Stimulated activated CD8-positive, alpha-beta memory T cell treated with anti-CD3 and anti-CD28 coated beads, Interleukin-4, amount 100 ng/mL, for 1 hour (primary cell): Measurements from ENCODE around the gene RAB3B.
"Not testable (repeated sequence)": the region's sequence is repeated elsewhere in the genome, so short reads cannot be mapped to it uniquely, and the experiment has no call there.

Experiments
- DNase-seq, 2 donors: peaks; one replicate each; pipeline ENCODE4 v3.0.0-alpha.2; 2020; ENCODE audit warnings: low read depth in 2 of 2, low spot score in 1 of 2

RAB3B gene

DNA sequence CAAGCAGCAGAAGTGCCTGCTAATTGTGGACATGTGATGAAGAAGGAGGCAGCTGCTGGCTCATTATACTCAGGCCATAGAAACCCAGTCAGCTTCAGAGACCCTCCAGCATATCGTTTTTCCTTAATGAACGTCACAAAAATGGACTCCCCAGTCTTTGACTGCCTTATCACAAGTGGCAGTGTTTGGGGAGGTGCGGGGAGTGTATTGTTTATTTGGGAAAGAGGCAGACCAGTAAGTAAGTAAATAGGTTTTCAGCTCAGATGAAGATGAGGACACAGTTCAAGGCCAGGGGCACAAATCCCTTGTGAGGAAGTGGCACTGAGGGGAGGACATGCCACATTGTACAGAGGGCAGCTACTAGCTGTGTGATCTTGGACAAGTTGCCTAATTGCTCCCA is 68.5 kb downstream of the RAB3B start:
- no peak for DNase-seq

DNA sequence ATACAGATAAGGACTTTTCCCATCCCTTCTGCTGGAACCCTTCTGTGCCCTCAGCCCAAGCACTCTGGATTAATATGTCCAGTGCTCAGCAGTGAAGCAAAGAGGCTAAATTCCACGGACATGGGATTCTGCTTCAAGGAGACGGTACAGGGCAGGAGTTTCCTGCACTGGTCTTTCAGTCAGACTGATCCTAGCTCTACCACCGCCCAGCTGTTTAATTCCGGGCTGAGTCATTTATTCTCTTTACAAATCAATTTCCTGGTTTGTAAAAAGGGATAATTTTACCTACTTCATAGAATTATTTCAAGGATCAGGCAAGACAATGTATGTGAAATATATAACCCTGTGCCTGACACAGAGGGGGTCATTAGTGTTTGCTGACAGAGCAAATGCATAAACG is 70.4 kb downstream of the RAB3B start:
- no peak for DNase-seq

DNA sequence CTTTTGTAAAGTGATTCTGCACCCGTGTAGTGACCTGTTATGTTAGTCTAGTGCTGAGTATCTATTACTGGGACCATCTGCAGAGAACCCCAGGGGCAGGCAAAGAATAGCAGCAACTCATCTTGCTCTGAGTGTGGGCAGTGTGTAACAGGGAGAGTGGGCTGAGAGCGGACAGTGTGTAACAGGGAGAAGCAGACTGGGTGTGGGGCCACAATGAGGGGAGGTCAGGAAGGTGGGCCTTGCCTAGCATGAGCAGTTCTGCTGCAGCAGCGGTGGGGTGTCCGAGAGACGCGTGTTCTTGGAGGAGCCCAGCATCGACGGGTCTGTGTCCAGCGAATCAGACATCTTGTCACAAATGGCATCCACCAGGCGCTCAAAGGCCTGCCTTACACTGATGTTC is 70.8 kb downstream of the RAB3B start:
- no peak for DNase-seq

DNA sequence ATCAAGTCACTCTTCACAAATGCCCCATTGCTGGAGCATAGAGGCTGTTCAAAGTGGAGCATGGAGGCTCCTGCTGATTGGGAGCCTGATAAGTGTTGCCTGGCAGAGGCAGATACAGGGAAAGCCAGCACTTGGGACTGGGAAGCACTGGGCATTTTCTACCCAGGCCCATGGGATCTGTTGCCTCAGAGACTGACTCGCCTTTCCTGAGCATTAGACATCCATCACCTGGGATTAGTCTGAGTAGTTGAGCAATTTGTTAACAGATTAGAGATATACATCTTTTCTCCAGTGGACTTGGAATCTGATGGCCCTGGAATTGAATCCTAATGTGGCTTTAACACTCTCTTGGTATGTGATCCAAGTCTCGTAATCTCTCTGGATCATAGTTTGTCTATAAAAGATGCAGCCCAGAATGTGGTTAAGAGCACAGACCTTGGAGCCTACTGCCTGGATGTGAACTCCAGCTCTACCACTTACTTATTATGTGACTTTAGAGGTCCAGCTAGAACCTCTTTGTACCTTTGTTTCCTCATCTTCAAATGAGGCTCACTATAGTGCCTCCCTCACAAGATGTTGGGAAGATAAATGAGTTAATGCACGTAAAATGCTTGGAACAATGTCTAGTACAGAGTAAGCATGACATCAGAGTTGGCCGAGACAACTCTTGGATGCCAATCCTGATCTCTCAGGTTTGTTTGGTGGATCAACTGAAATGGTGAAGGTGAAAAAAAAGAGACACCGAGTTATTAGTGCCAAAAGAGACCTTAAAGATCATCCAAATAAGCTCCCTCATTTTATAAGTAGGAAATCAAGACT is 73.7 kb downstream of the RAB3B start:
- no peak for DNase-seq

DNA sequence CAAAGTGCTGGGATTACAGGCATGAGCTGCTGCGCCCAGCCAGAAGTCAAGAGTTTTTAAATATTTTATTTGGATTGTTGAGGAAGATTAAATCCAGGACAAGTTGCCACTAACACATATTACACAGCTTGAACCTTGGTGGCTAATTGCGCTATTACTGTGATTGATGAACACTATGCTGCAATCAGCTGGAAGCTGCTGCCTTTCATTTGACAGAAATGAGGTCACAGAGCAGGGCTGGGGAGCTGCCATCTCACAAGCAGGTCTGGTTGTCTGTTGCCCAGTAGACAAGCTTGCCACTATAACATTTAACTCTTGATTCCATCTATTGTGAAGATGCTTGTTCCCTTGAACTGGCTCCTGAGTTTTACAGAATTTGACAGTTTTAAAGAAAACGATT is 74.5 kb downstream of the RAB3B start:
- no peak for DNase-seq

DNA sequence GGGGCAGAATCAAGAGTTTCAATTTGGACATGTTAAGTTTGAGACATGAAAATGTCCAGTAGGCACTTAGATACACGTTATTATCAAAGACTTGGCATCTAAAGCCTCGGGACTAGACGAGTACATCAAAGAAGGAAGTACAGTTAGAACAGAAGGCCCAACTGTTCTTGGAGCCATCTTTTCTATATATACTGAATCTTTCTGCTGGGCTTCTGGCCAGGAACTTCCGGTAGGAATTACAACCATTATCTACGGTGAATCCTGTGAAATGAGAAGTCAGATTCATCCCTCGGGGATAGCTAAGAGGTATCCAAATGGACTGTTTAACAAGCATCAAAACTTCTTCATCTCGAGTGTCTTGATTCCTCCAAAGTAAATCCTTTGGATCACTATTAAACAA is 77.6 kb downstream of the RAB3B start:
- DNase-seq = no peak

DNA sequence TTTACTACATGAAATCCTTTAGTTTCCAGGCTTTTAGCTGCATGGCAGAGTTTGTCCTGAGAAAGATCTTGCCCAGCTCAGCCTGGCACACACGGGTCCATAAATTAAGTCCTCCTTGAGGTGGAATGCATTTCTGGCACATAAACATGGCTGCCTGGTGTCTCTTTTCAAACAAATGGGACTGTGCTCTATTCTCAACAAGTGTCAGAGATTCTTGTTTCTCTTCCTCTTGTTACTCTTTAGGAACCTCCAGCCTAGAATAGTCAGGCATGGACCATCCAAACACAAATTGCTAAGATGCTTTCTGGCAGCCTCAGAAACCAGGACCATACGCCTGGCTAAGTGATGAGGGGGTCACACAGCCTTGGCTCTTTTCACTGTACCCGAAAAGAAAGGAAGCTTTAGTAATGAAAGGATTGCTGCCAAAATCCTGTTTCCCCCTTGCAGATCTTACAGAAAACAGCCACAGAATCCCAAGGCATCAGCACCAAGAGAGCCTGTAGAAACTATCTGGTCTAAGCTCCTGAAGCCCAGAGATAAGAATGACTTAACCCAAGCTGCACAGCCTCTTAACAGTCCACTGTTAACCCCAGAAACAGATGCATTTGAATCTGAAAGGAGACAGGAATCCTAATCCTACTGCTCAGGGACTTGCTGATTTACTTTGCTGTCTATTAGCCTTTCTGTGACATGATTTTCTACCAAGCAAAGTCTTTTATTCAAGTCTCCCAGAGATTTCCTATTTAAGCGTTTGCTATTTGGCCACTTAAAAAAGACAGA is 80.1 kb downstream of the RAB3B start:
- no peak for DNase-seq

DNA sequence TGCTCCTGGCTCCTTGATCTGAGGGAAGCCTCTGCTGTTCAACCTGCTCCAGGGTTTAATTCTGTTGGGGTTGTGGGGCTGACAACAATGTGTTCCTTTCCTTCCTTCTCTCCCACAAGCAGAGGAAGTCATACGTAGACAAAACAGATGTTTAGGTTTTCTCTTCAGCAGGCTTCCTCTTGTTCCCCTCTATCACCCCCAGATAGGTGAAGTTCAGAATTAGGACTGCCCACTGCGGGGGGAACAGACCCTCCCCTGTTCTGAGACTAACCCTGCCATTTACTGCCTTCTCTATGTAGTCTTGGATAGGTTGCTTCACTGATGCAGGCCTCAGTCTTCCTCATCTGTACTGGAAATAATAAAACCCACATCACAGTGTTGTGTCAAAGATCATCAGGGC is 82.0 kb downstream of the RAB3B start:
- DNase-seq = no peak

DNA sequence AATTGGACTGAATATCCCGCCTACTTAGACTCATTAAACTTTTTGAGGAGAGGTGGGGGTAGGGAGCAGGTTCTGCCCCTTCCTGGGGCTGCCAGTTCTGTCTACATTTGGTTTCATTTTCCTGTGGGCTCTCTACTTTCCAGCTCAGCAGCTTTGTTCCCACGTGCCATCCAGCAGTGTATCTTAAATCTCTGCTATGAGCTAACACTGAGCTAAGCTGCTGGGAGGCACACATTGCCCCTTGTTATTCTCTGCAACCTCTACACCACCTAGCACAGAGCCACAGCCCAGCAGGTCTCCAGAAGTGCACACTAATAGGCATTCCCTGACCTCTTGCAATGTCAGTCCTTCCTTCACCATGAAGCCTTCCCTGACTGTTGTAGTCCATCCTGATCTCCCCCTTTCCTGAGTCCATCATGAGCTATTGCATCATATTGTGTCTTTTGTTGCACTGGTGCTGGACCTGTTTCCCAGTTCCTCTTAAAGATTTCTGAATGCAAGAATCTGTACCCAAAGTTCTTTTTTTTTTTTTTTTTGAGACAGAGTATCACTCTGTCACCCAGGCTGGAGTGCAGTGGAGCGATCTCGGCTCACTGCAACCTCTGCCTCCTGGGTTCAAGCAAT is 83.3 kb downstream of the RAB3B start:
- DNase-seq = no peak

DNA sequence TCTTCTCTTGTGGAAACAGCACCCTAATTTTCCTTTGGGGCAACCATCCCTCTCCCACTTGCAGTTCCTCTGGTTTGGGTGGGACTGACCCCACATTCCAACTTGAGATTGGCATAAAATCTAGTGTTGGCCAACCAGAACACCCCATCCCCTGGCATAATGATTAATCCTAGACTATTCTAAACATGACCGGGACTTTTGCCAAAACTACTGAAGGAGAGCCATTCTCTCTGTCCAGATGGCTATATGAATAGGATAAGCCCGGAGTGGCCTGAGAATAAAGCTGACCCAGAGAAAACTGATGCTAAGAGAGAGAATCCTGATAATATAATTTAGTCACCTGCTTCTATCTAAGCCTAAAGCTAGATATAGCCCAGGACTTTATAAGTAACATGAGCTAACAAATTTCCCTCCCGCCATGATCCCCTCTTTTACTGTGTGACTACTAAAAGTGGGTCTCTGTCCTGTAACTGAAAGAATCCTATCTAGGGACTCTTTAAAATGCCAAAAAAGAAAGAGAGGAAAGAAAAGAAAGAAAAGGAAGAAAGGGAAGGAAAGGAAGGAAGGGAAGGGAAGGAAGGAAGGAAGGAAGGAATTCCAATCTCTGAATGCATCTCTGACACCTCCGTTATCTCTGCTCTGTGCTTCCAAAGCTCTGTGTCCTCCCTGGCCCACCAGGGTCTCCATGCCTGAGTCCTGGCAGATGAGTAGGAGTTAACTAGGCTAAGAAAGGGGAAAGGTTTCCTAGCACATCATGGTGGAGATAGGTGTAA is 84.0 kb downstream of the RAB3B start:
- no peak for DNase-seq

DNA sequence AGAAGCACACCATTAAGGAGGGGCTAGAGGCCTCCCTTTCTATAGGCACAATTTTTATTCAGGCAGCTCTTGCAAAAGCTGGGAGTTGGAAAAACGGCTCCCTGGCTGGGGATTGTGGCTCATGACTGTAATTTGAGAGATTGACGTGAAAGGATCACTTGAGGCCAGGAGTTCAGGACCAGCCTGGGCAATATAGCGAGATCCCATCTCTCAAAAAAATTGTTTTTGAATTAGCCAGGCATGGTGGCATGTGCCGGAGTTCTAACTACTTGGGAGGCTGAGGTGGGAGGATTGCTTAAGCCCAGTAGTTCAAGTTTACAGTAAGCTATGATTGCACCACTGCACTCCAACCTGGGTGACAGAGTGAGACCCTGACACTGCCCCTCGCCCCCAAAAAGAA is 88.0 kb downstream of the RAB3B start:
- no peak for DNase-seq

DNA sequence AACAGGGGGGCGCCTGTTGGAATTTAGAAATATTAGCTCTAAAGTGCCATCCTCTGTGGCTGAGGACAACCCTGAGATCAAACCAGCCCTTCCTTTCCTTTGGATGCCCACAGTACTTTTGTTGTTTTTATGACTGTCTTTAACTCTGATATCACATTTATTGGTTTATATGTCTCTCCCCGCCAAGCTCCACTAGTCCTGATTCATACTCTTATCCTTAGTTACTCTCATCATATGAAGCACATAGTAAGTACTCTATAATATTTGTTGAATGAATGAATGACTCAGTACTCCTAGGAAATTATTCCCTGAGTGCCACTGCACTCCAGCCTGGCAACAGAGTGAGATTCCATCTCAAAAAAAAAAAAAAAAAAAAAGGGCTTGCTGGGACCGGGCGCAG is 89.3 kb downstream of the RAB3B start:
- no peak for DNase-seq

DNA sequence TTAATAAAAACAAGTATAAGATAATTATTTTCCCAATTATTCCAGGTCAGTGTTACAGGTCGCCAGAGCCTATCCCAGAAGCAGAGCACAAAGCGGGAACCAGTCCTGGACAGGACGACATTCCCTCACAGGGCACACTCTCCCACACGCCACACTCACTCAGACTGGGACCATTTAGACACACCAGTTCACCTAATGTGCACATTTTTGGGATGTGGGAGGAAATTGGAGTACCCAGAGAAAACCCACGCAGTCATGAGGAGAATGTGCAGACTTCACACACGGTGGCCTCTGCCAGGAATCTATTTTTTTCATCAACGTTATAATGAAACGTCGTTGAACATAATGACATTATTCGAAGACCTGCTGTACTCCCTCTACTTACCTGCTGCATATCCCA is 91.5 kb downstream of the RAB3B start:
- DNase-seq = no peak

DNA sequence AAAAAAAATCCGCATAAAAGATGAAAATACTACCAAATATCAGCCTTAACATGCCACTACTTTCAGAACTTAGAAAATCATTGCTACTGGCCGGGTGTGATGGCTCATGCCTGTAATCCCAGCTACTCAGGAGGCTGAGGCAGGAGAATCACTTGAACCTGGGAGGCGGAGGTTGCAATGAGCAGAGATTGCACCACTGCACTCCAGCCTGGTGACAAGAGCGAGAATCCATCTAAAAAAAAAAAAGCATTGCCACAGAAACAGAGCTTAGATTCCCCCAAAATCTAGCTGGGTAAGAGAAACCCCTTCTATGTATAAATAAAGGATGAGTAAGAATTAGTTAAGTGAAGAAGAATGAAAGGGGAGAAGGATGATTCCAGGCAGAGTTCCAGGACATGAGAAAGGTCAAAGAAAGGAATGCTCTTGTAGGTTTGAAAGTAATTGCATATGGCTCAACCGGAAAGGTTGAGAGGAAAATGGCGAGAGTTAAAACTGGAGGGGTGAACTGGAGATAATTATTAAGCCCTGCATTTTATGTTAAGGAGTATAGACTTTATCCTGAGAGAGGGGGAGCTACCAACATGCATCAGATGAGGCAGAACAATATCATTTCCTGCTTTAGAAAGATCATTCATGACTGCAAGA is 92.3 kb downstream of the RAB3B start:
- no peak for DNase-seq

DNA sequence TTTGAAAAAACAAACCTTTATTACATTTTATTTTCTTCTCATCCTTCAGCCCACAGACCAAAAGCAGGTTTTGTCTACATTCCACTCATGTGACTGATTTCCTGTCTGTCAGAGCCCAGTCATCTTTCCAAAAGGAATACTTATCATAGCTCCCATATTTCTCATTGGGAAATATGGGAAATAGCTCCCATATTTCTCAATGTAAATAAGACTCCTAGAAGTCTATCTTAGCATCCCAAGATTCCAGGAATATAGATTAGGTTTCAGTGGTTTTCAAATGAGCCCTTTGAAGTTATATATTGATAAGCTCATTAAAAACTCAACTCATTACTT is 92.8 kb downstream of the RAB3B start:
- DNase-seq = no peak

DNA sequence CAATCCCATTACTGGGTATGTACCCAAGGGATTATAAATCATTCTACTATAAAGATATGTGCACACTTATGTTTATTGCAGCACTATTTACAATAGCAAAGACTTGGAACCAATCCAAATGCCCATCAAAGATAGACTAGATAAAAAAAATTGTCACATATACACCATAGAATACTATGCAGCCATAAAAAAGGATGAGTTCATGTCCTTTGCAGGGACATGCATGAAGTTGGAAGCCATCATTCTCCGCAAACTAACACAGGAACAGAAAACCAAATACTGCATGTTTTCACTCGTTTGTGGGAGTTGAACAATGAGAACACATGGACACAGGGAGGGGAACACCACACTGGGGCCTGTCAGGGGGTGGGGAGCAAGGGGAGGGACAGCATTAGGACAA is 95.8 kb downstream of the RAB3B start:
- DNase-seq = not testable (repeated sequence)

DNA sequence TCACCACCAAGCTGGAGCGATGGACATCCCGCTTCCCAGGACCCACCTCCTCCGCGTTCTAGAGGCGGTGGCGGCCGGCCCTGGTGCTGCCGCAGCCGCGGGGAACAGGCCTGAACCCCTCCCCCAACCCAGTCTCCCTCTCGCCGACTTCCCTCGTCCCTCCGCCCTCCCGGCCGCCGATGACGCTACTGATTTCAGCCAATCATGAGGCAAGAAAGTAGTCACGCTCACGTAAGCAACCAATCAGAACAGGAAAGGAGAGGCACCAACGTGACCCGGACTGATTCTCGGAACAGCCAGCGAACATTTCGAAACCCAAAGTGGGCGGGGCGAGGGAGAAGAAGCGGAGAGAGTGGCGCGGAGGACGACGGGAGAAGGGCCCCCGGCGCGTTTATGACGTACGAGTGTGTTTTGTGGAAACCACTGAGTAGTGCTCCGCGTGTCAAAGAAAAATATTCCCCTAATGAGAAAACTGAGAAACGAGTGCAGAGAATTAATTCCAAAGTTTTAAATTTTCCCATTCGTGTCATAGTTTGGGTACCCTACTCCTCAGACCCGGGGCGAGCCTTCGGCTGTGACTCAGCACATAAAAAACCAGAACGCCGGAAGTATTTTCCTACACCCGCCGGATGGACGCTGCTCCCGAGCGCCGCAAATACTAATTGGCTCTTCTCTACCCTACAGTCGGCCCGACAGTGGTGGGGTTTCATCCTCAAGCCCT is 111.7 kb downstream of the RAB3B start, which contains the start of gene NRDC:
Gene NRDC, minus strand, starts transcription at position 112 of the 721 bp plus-strand sequence. CDS start 112 bp downstream, outside the sequence.
- peak; percentile 97 to 98 for DNase-seq

DNA sequence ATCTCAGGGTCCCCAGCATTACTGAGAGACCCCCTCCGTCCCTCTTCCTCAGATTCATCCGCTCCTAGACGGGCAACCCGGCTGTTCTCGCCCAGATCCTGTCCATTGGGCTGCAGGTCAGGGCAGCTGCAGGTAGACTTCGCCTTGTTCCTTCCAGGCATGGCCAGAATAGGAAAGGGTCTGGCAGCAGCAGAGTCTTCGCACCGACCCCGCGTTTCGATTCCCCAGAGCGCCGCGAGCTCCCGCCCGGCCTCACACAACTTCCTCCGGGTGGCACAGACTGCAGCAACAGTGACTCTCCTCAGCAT is 112.2 kb downstream of the RAB3B start:
- DNase-seq = no peak

DNA sequence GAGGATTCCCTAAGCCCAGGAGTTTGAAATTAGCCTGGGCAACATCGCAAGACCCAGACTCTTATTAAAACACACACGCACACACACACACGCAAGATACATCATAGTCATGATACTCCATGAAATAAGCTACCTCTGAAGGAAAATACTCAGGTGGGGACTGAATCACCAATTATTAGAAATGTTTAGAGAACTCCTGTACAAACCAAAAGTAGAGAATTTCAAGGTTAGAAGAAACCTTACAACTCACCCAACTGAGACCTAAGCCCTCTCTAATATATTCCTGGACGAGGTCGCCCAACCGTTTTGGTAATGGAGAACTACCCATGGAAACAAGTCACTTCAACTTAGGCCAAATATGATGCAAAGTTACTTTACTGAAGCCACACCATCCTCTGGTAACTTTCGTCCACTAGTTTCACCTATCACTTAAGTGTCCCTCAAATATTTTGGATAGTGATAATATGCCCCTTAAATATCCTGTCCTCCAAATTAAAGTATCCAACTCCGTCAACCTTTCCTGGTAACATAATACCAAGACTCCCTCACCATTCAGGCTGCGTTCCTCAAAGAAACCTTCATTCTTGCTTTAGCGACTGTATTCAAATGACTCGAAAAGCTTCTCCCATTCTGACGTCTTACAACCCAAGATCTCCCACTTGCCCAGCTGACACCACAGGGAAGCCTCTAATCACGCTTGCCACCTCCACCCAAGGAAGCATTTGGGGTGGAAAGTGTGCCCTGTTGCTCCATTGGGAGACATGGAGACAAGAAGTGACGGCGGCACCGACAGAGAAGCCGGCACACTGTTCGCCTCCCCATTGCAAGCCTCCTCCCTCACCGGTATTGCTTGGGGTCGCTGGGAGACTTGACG is 112.8 kb downstream of the RAB3B start:
- peak in 1 of 2 donors; percentile 2 for DNase-seq
